GM18517 (cell line): Measurements from ENCODE around the gene ORMDL3.
"Not testable (repeated sequence)": the region's sequence is repeated elsewhere in the genome, so short reads cannot be mapped to it uniquely, and the experiment has no call there.

Experiments
- ATAC-seq: cut with Tn5 transposase; IDR thresholded peaks from one replicate; pipeline ENCODE4 v1.9.1; 2021; ENCODE audit warnings: mild to moderate bottlenecking, moderate library complexity; ENCODE audit not compliant: unreplicated experiment

ORMDL3 gene

GRCh38 chr17:39925282-39926134 lies 1.9 kb downstream of the ORMDL3 start:
- ATAC-seq: no peak

GRCh38 chr17:39924691-39925055 lies 2.7 kb downstream of the ORMDL3 start:
- no peak for ATAC-seq

GRCh38 chr17:39923836-39924690 lies 3.3 kb downstream of the ORMDL3 start:
- no peak for ATAC-seq

- ATAC-seq: no peak
Measured at GRCh38 chr17:39923230-39923629, 4.2 kb downstream of the ORMDL3 start.

GRCh38 chr17:39922006-39922405 lies 5.4 kb downstream of the ORMDL3 start:
- no peak for ATAC-seq

GRCh38 chr17:39921323-39921722 lies 6.1 kb downstream of the ORMDL3 start:
- ATAC-seq: no peak

- ATAC-seq: no peak
Measured at GRCh38 chr17:39920218-39921210, 6.9 kb downstream of the ORMDL3 start.

DNA sequence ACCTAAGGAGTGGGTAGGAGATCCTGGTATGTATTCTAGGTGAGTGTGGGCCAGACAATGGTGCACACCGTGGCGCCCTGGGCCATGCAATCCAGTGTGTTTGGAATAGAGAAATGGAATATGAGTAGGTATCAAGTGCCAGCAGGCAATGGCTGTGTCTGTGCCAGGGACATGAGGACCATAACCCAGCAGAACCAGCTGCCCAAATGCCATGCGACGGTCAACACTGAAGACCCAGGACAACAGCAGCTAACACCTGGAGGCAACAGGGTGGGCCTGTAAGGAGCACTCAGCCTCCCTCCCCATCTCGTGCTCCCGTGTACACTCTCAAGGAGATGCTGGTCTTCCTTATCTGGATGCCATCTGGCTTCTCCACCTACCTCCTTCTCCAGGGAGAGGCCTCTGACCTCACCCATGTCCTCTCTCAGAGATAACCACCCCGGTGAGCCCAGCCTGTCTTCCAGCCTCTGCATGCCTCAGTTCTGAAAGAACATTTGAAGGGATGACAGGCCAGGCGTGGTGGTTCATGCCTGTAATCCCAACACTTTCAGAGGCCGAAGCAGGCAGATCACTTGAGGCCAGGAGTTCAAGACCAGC lies 8.2 kb downstream of the ORMDL3 start:
- no peak for ATAC-seq

DNA sequence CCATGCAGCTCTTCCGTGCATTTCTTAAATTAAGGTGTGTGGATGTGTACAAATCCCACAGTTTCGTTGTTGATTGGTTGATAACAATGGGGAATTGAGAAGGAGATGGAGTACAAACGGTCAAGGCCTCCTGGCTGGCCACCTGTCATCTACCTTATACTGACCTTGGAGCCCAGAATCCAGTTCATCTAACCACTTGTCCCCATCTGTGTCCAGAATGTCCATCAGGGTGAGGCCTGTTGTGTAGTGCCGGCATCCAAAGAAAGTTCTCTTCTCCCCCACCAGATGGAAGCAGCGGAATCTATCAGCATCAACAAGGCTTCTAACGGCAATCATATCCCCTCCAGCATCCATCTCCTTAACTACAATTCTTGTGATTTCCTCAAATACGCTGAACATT lies 10.5 kb downstream of the ORMDL3 start:
- no peak for ATAC-seq

GRCh38 chr17:39915559-39915958 lies 11.8 kb downstream of the ORMDL3 start:
- no peak for ATAC-seq

DNA sequence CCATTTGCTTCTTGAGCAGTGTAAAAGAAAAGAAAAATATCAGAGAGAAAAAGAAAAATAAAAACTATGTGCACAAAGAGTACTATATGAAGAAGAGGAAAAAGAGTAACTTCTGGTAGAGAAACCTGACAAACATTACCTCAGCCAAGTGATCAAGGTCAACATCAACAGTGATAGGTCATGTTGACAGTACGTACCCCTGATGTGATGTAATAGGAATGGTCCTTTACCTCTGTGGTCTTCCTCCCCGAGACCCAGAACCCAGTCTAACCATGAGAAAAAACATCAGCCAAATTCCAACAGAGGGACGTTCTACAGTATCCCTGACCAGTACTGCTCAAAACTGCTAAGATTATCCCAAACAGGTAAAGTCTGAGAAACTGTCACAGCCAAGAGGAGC lies 13.4 kb downstream of the ORMDL3 start:
- ATAC-seq: no peak

DNA sequence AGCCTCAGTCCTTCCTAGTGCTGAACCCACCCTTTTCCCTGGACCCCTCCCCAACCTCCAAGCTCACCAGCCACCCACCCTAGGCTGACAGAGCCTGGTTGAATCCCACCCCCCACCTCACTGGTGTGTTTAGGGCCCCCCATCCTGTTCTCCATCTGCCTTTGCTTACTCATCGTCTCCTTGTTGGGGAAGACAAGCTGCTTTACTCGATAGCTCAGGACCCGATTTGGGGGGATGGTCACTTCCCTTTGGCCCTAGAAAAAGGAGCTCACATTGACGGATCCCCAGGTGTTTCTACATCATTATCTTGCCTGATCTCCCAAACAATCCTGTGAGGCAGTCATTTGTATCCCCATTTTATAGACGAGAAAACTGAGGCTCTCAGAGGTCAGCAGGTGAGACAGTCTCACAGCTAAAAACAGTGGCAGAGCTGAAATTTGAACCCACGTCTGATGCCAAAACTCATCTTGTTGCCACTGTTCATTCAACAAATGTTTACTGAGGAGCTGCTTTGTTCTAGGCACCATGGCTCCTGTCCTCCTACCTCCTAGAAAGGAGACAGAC lies 18.5 kb downstream of the ORMDL3 start:
- ATAC-seq: no peak

GRCh38 chr17:39904990-39905288 lies 22.5 kb downstream of the ORMDL3 start:
- ATAC-seq: no peak

DNA sequence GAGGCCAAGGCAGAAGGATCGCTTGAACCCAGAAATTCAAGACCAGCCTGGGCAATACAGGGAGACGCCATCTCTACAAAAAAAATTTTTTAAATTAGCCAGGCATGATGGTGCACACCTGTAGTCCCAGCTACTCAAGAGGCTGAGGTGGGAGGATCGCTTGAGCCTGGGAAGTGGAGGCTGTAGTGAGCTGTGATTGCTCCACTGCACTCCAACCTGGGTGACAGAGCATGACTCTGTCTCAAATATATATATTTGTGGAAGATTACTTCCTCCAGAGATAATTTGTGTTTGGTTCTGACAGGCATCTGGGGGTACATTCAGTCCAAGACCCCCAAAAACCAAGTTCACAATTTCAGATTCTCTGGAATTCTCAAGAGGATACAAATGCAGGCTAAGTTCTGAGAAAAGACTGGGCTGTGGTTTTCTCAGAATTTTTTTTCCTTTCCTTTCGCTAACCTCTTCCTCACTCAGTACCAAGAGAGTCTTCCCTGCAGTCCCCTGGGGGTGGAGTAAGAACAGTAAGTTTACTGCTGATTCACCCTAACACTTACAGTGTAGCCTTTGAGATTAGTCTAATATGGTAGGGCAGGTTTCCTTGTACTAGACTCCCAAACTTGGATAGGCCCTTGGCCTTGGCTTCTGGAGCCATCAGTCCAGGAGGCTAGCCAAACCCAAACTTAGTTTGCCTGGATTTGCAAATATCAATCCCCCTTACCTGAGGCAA lies 24.1 kb downstream of the ORMDL3 start:
- ATAC-seq: no peak

- ATAC-seq: not testable (repeated sequence)
Measured at GRCh38 chr17:39902027-39902426, 25.4 kb downstream of the ORMDL3 start.

DNA sequence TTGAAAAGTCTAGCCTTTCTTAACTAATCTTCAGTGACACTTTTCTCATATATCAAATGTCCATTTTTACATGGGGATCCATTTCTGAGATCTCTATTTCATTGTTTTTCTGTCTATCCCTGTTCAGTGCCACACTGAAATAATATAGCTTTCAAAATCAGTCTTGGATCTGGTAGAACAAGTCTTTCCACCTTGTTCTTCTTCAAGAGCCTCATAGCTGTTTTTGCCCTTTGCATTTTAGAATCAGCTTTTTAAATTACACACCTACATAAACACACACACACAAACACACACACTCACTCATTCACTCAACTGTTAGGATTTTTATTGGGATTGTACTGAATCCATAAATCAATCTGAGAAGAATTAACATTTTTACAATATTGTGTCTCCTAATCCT lies 28.2 kb downstream of the ORMDL3 start:
- no peak for ATAC-seq

- ATAC-seq: no peak
Measured at GRCh38 chr17:39898088-39898487, 29.3 kb downstream of the ORMDL3 start.

DNA sequence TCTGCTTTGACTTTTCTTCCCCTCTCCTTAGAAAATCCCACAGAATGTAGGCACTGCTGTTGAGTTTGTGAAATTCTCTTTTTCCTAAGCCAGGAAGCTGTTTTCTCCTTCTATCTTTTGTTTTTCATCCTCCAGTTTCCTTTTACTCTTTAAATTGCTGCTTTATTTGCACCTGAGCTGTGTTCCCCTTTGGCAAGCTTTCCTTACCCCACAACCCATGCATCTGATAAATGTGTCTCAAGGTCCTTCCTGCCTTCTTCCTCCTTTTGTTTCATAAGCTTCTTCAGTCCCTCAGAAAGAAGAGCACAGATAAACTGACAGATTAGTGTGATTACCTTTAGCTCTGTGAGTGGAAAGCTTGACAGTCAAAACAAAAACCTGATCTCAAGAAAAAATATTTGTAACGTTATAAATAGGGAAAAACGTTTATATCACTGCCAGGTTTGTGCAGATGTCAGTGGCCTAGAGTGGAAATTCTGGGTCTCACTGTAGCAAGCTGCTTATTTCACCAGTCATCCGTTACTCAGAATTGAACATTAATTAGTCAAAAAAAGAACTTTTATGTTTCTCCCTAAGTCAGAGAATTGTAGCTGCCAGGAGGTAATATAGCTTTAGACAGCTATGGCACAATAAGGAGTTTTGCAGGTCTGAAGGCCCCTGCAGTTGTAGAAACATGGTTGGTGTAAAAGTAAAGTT lies 32.6 kb downstream of the ORMDL3 start:
- no peak for ATAC-seq

DNA sequence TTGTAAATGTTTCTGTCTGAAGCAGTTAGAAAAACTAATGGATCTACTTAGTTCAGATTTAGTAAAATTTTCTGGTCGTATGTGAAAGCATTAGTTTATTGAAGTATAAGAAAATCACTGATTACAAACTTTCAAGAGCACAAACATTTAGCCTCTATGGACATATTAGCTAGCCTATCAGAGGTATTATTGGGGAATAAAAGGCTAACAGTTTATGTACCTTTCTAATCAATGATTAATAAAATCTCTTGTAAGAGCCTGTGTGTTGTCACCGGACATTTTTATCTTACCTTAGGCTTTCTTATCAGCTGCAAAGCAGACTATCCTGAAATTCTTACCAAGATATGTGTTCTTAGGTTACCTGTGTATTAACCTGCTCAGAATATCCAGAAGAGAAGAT lies 38.2 kb downstream of the ORMDL3 start:
- ATAC-seq: no peak
